HCT116 (cell line): ENCODE data around the gene ILDR1. TPM values are rescaled to one million over a fixed set of nuclear protein-coding genes. Genes with fewer than 3 reads are reported as not detected.

ENCODE experiments used
- ATAC-seq: fragments of 200-7000 bp; cut with Tn5 transposase; 2 replicates; pipeline ENCODE4 v1.9.1; 2020; ENCODE audit warnings: mild to moderate bottlenecking, moderate library complexity
- BruUV-seq: library from RNA; stranded (reverse); fragments of 400-500 nt; replicated peaks from 2 replicates; lab custom pipeline; 2021; lab: Mats Ljungman, UMichigan
- CTCF ChIA-PET: fragments of 300-600 bp; sonication (Branson Sonifier 250); formaldehyde crosslinking; loops from one replicate; lab custom pipeline; 2021; ENCODE audit warnings: antibody characterized with exemption; lab: Charles Lee
- POLR2A ChIA-PET: fragments of 300-600, 350-600 bp; sonication (Branson Sonifier 250); formaldehyde crosslinking; loops from one replicate; lab custom pipeline; 2021; ENCODE audit warnings: antibody characterized with exemption; lab: Charles Lee
- RAD21 ChIA-PET, 2 experiments: fragments of 300-600 bp; sonication (Branson Sonifier 250); formaldehyde crosslinking; loops; one replicate each; lab custom pipeline; 2023; ENCODE audit warnings: low total read pairs in 2 of 2; ENCODE audit not compliant: uncharacterized antibody in 2 of 2, unreplicated experiment in 2 of 2, low non-redundant PET in 1 of 2; lab: Charles Lee
- DNase-seq: peaks from one replicate; pipeline ENCODE4 v3.0.0-alpha.2; 2010; ENCODE audit warnings: low read depth, low spot score
- H2AFZ ChIP-seq: fragments of 200-600 bp; shearing (Covaris generic), sonication (generic); 2 replicates; pipeline ENCODE4 v1.6.1; 2017; ENCODE audit warnings: low read depth, mixed run types, mixed read lengths, antibody characterized with exemption, low read length; ENCODE audit not compliant: poor library complexity, severe bottlenecking
- H3K27ac ChIP-seq: 2 replicates; pipeline ENCODE4 v1.5.1; 2012; ENCODE audit warnings: low read depth, low read length
- H3K27me3 ChIP-seq: fragments of 200-600 bp; sonication (generic); 2 replicates; pipeline ENCODE4 v1.6.1; 2016; ENCODE audit warnings: mixed run types, low read length, mixed read lengths; ENCODE audit not compliant: insufficient read depth
- H3K36me3 ChIP-seq, 2 experiments: fragments of 200-500 bp in 1 of 2; fragments of 200-600 bp in 1 of 2; sonication (Bioruptor generic) in 1 of 2; sonication (generic) in 1 of 2; 2 replicates each; pipeline versions ENCODE4 v1.5.1 to v1.6.1; 2014 to 2016; ENCODE audit warnings: low read length in 2 of 2, inconsistent platforms in 1 of 2, mixed read lengths in 1 of 2, mixed run types in 1 of 2; ENCODE audit not compliant: insufficient read depth in 2 of 2, control insufficient read depth in 1 of 2
- H3K4me1 ChIP-seq, 2 experiments: fragments of 200-600 bp in 1 of 2; sonication (generic) in 1 of 2; 2 replicates each; pipeline versions ENCODE4 v1.5.1 to v1.6.1; 2012 to 2017; ENCODE audit warnings: low read length in 2 of 2, inconsistent platforms in 1 of 2, mild to moderate bottlenecking in 1 of 2, mixed read lengths in 1 of 2, mixed run types in 1 of 2, moderate library complexity in 1 of 2; ENCODE audit not compliant: insufficient read depth in 2 of 2, control insufficient read depth in 1 of 2
- H3K4me2 ChIP-seq: fragments of 200-600 bp; sonication (generic); 2 replicates; pipeline ENCODE4 v1.6.1; 2017; ENCODE audit warnings: mixed run types, low read length, mixed read lengths
- H3K4me3 ChIP-seq, 2 experiments: fragments of 200-600 bp in 1 of 2; sonication (generic) in 1 of 2; replicated peaks in 1 of 2; 2 replicates each; pipeline ENCODE4 v1.5.1; 2011 to 2016; ENCODE audit warnings: low read length in 2 of 2, control low read depth in 1 of 2, low read depth in 1 of 2, mild to moderate bottlenecking in 1 of 2, mixed read lengths in 1 of 2, mixed run types in 1 of 2
- H3K79me2 ChIP-seq: fragments of 200-600 bp; sonication (generic); 2 replicates; pipeline ENCODE4 v1.6.1; 2017; ENCODE audit warnings: mild to moderate bottlenecking, mixed run types, low read length, moderate library complexity, mixed read lengths; ENCODE audit not compliant: insufficient read depth
- H3K9ac ChIP-seq: fragments of 200-600 bp; sonication (generic); 2 replicates; pipeline ENCODE4 v1.6.1; 2016; ENCODE audit warnings: low read length, mixed read lengths
- H3K9me2 ChIP-seq: fragments of 200-600 bp; sonication (generic), shearing (Covaris generic); 2 replicates; pipeline ENCODE4 v1.6.1; 2017; ENCODE audit warnings: mixed run types, mild to moderate bottlenecking, moderate library complexity; ENCODE audit not compliant: insufficient read depth
- H3K9me3 ChIP-seq, 2 experiments: fragments of 200-500 bp in 1 of 2; fragments of 200-600 bp in 1 of 2; sonication (Bioruptor generic) in 1 of 2; sonication (generic) in 1 of 2; 2 replicates each; pipeline ENCODE4 v1.6.1; 2014 to 2017; ENCODE audit warnings: low read length in 2 of 2, mixed read lengths in 2 of 2, inconsistent platforms in 1 of 2, low read depth in 1 of 2, mild to moderate bottlenecking in 1 of 2, mixed run types in 1 of 2, moderate library complexity in 1 of 2; ENCODE audit not compliant: control insufficient read depth in 1 of 2, insufficient read depth in 1 of 2
- H4K20me1 ChIP-seq: fragments of 200-600 bp; sonication (generic), shearing (Covaris generic); 2 replicates; pipeline ENCODE4 v1.6.1; 2017; ENCODE audit warnings: mixed run types, mild to moderate bottlenecking, moderate library complexity; ENCODE audit not compliant: insufficient read depth
- CEBPB ChIP-seq: IDR thresholded peaks from 2 replicates; pipeline ENCODE4 v1.6.1; 2012; ENCODE audit warnings: low read depth
- ELF1 ChIP-seq: IDR thresholded peaks from 2 replicates; pipeline ENCODE4 v1.6.1; 2012; ENCODE audit warnings: low read depth, borderline replicate concordance
- EZH2 ChIP-seq: fragments of 200-600 bp; sonication (generic); IDR thresholded peaks from 2 replicates; pipeline ENCODE4 v1.6.1; 2017; ENCODE audit warnings: antibody characterized with exemption, mixed run types
- MAX ChIP-seq: IDR thresholded peaks from 2 replicates; pipeline ENCODE4 v1.6.1; 2012
- POLR2AphosphoS5 ChIP-seq: IDR thresholded peaks from 2 replicates; pipeline ENCODE4 v1.6.1; 2011; ENCODE audit warnings: mild to moderate bottlenecking, low read depth, low read length, moderate library complexity
- RAD21 ChIP-seq: IDR thresholded peaks from 2 replicates; pipeline ENCODE4 v1.6.1; 2012; ENCODE audit warnings: low read depth, mild to moderate bottlenecking
- REST ChIP-seq: IDR thresholded peaks from 2 replicates; pipeline ENCODE4 v1.6.1; 2012; ENCODE audit warnings: low read depth
- SRF ChIP-seq: IDR thresholded peaks from 2 replicates; pipeline ENCODE4 v1.6.1; 2012; ENCODE audit warnings: low read depth
- ZNF274 ChIP-seq: fragments of 200-500 bp; sonication (Bioruptor generic); IDR thresholded peaks from 2 replicates; pipeline ENCODE4 v1.6.1; 2014; ENCODE audit warnings: mild to moderate bottlenecking, low read depth, low read length, inconsistent platforms
- intact Hi-C: fragments of 100-400 bp; cut with micrococcal nuclease; formaldehyde crosslinking; loops from 2 replicates; pipeline ENCODE4 v1.10.0; 2022
- total RNA-seq: library from RNA; stranded (reverse); gene quantifications from one replicate; pipeline ENCODE4 v1.2.1, GENCODE V29; 2021; ENCODE audit not compliant: unreplicated experiment
- TF ChIP-seq, protein P1 (sequence below): IDR thresholded peaks from 2 replicates; pipeline ENCODE4 v1.6.1; 2012

Gene ILDR1
- total RNA-seq, 1 experiment from 2014 or later: 2.9 TPM

DNA sequence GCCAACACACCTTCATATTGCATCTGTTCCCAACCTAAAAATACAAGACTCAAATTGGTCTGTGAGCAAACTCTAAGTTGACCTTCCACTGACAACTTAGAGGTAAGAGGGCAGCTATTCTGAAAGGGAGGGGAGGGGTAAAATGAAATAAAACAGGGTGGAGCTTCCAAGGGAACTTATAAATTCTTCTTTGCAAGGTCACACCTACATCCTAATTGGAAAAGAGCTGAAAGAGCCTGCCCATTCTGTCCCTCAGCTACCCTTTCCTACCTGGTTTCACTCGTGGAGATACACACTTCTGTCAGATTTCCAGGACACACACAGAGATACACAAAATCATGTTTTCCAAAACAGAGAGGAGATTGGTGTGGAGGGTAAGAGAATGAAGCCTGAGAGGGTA is 1.0 kb downstream of the ILDR1 start:
- H3K36me3 ChIP-seq: no peaks in the 10 kb centered on the region
- H4K20me1 ChIP-seq: no peaks in the 10 kb centered on the region
- RAD21 ChIA-PET: no interaction called here
- no peak overlapping the region for H3K9ac ChIP-seq
- H3K4me2 ChIP-seq: peak overlapping the region; percentile 95
- no peaks in the 10 kb centered on the region for H3K9me2 ChIP-seq
- BruUV-seq: TSS peak; percentile 53
- peaks cover 0 to 14% of the 10 kb centered on the region in 2 experiments; a peak in 2 of 4 replicates for H3K4me1 ChIP-seq
- no peaks in the 10 kb centered on the region for H3K9me3 ChIP-seq
- H3K79me2 ChIP-seq: no peaks in the 10 kb centered on the region
- no peak overlapping the region for H2AFZ ChIP-seq
- H3K27ac ChIP-seq: no peak overlapping the region
- ATAC-seq: no peak
- CTCF ChIA-PET: interaction anchor here (1.5 kb wide), 1 partner anchor 25 kb away, joined by 4 read pairs; no protein-coding TSS in a partner anchor
- intact Hi-C loops: no loop called here
- DNase-seq: no peak
- H3K27me3 ChIP-seq: no peaks in the 10 kb centered on the region
- H3K4me3 ChIP-seq: peak overlapping the region in 1 of 2 experiments; percentile 68; a peak in 2 of 4 replicates
- no peak for TF ChIP-seq POLR2AphosphoS5
- no peak for TF ChIP-seq CEBPB
- TF ChIP-seq MAX: no peak
- no peak for TF ChIP-seq ELF1
- TF ChIP-seq SRF: no peak
- no peak for TF ChIP-seq EZH2
- TF ChIP-seq REST: no peak
- TF ChIP-seq, protein P1, sequence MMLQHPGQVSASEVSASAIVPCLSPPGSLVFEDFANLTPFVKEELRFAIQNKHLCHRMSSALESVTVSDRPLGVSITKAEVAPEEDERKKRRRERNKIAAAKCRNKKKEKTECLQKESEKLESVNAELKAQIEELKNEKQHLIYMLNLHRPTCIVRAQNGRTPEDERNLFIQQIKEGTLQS: no peak
- no peak for TF ChIP-seq ZNF274
- TF ChIP-seq RAD21: no peak
- POLR2A ChIA-PET: no interaction called here
